ENCODE measurements around the gene USP48.
"Not testable (repeated sequence)": the region's sequence is repeated elsewhere in the genome, so short reads cannot be mapped to it uniquely, and the experiment has no call there.

The USP48 gene

DNA sequence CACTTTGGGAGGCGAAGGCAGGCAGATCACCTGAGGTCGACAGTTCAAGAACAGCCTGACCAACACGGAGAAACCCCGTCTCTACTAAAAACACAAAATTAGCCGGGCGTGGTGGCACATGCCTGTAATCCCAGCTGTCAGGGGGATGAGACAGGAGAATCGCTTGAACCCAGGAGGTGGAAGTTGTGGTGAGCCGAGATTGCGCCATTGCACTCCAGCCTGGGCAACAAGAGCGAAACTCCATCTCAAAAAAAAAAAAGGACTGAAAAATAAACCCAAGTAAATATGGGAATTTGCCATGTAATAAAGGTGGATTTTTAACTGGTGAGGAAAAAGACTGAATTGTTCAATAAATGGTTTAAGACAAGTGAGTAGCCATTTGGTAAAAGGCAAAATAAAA, 11.3 kb downstream of the USP48 start:
- DNase-seq (ENCODE audit: low read depth): not testable (repeated sequence)

DNA sequence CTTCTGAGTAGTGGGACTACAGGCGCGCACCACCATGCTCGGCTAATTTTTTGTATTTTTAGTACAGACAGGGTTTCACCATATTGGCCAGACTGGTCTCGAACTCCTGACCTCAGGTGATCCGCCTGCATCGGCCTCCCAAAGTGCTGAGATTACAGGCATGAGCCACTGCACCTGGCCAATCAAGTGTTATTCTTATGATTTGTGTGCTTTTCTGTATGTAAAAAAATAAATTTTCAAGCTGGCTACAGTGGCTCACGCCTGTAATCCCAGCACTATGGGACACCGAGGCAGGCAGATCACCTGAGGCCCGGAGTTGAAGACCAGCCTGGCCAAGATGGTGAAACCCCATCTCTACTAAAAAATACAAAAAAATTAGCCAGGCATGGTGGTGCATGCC, 12.3 kb downstream of the USP48 start:
- not testable (repeated sequence) for DNase-seq (ENCODE audit: low read depth)

DNA sequence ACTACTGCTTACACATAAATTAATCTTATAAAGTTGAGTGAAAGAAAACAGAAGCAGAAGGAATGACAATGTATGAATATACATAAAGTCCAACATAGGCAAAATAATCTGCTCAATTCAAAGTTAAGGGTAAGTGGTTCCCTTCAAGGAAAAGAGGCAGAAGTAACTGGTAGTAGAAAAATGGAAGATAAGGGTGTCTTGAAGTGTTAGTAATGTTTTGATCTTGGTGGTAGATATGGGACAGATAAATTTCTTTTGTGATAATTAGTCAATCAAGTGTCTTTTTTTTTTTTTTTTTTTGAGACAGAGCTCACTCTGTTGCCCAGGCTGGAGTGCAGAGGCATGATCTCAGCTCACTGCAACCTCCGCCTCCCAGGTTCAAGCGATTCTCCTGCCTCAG, 12.7 kb downstream of the USP48 start:
- no peak for DNase-seq (ENCODE audit: low read depth)

DNA sequence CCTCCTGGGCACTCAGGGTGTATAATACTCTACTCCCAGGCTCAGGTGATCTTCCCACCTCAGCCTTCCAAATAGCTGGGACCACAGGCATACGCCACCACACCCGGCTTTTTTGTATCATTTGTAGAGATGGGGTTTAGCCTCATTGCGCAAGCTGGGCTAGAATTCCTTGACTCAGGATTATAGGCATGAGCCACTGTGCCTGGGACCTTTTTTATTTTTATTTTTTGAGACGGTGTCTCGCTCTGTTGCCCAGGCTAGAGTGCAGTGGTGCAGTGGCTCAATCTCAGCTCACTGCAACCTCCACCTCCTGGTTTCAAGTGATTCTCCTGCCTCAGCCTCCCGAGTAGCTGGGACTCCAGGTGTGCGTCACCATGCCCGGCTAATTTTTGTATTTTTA, 15.8 kb downstream of the USP48 start:
- DNase-seq (ENCODE audit: low read depth): peak; percentile 14

DNA sequence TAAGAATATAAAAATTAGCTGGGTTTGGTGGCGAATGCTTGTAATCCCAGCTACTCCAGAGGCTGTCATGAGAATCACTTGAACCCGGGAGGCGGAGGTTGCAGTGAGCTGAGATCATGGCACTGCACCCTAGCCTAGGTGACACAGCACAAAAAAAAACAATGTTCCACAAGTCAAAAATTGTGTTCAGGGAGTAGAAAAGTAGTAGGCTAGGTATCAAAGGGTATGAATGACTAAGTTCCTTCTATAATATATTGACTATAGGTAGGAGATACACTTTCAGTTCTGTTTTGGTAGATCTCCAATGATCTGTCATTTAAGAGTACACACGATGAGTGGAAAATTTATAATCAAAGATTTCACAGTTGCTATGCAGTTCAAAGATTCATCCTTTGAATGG, 16.7 kb downstream of the USP48 start:
- DNase-seq (ENCODE audit: low read depth): no peak

DNA sequence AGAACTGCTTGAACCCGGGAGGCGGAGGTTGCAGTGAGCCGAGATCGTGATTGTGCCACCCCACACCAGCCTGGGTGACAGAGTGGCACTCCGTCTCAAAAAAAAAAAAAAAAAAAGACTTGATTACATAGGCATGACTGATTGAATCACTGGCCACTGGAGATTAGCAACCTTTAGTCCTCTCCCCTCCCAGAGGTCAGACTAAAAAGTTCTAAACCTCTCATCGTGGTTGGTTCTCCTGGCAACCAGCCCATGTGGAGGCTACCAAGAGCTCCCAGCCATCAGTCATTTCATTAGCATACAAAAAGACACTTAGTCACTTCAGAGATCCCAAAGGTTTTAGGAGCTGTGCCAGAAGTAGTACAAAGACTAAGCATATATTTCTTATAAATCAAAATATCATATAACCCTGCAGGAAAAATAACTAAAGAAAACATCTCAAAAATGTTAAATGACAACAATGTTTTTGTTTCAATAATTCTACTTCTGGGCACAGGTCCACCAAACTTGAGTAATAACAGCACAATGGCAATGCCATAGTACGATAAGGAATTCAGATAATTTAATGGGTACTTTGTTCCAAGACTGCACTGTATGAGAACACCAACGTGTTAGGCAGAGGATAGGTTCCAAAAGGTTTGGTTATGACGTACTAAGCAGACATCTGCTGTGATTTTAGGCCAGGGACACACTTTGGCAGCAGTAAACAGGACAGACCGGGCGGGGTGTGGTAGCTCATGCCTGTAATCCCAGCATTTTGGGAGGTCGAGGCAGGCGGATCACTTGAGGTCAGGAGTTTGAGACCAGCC, 18.1 kb downstream of the USP48 start:
- DNase-seq (ENCODE audit: low read depth): peak; percentile 97

DNA sequence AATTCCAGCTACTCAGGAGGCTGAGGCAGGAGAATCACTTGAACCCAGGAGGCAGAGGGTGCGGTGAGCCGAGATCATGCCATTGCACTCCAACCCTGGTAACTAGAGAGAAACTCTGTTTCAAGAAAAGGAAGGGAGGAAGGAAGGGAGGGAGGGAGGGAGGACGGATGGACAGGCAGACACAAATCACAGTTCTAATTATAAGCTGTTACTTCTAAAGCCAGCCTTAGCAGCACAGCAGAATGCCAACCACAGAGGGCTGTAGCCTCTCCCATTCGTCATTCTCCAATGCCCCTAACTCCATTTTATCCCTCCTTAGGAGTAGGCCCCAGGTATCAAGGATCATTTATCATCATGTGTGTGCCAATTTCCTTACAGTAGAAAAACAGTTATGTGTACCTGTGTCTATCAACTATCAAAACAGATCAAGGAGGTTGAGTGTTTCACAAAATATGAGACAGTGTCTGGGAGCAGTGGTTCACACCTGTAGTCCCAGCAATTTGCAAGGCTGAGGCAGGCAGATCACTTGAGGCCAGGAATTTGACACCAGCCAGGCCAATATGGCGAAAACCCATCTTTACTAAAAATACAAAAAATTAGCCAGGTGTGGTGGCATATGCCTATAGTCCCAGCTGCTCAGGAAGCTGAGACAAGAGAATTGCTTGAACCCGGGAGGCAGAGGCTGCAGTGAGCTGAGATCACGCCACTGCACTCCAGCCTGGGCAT, 19.1 kb downstream of the USP48 start:
- no peak for DNase-seq (ENCODE audit: low read depth)

DNA sequence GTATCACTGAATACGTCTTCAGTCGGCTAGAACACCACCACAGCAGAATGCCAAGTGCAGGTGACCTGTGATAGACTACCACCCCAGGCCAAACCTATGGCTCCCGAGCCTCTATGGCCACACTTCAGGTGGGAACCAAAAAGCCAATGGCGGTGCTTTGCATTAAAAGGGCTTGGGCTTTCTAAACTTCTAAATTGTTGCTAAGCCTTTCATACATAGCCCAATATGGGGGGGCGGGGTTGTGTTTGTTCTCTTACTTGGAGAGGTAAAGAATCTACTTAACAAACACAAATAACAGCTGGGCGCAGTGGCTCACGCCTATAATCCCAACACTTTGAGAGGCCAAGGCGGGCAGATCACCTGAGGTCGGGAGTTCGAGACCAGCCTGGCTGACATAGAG, 19.7 kb downstream of the USP48 start:
- DNase-seq (ENCODE audit: low read depth): no peak

DNA sequence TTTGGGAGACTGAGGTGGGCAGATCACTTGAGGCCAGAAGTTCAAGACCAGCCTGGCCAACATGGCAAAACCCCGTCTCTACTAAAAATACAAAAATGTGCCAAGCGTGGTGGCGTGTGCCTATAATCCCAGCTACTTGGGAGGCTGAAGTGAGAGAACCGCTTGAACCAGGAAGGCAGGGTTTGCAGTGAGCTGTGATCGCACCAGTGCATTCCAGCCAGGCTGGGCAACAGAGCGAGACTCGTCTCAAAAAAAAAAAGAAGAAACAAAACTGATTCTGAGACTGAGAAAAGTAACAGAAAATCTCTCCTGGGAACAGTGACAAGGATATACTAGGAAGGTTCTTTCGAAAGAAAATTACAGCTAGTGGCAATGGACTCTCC, 20.9 kb downstream of the USP48 start:
- DNase-seq (ENCODE audit: low read depth): no peak

DNA sequence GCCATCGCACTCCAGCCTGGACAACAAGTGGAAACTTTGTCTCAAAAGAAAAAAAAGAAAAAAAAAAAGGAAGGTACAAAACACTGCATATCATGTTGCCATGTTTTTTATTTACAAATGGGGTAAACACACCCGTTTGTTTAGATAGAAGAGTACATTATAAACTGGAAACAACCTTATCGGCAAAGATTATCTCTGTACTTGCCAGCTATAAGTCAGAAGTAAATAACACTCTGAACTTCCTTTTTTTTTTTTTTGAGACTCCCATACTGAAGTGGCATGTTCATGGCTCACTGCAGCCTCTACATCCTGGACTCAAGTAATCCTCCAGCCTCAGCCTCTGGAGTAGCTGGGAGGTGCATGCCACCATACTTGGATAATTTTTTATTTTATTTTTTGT, 21.9 kb downstream of the USP48 start:
- DNase-seq (ENCODE audit: low read depth): no peak

DNA sequence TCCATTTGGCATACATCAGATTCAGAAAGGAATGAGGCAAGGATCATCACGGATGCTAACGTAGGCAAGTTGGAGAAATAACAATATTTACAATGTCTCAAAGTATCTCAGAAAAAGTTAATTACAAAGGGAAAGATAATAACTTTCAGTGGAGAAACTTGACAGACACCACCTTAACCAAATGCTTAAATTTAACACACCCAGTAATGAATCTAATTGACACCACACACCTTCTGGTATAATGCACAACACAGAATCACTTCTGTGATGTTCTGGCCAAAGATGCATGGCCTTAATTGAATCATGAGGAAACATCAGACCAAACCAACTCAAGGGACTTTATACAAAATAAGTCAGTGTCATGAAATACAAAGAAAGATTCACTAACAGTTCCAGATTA, 23.1 kb downstream of the USP48 start:
- no peak for DNase-seq (ENCODE audit: low read depth)

DNA sequence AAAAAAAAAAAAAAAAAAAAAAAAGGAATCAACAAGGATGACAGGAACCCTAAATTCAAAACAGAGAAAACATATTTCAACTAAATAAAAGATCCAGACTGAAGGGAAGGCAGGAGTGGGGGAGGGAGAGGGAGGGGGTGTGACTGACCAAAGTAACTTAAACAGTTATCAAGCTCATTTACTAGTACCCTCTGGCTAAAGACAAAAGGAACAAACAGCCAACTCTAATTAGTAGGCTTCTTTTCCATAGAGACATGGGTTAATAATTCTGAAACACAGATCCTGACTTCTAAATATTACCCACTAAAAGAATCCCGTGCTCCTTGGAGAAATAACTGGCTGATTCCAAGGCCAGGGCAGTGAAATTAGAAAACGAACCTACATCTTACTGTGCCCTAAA, 23.8 kb downstream of the USP48 start:
- DNase-seq (ENCODE audit: low read depth): no peak

DNA sequence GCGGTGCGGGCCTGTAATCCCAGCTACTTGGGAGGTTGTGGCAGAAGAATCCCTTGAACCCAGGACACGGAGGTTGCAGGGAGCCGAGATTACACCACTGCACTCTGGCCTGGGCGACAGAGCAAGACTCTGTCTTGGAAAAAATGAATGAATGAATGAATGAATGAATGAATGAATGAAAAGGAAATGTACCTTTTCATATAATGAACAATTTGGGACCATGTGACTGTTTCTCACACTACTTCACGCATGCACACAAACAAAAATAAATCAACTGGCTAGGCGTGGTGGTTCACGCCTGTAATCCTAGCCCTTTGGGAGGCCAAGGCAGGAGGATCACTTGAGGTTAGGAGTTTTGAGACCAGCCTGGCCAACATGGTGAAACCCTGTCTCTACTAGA, 24.3 kb downstream of the USP48 start:
- DNase-seq (ENCODE audit: low read depth): no peak

DNA sequence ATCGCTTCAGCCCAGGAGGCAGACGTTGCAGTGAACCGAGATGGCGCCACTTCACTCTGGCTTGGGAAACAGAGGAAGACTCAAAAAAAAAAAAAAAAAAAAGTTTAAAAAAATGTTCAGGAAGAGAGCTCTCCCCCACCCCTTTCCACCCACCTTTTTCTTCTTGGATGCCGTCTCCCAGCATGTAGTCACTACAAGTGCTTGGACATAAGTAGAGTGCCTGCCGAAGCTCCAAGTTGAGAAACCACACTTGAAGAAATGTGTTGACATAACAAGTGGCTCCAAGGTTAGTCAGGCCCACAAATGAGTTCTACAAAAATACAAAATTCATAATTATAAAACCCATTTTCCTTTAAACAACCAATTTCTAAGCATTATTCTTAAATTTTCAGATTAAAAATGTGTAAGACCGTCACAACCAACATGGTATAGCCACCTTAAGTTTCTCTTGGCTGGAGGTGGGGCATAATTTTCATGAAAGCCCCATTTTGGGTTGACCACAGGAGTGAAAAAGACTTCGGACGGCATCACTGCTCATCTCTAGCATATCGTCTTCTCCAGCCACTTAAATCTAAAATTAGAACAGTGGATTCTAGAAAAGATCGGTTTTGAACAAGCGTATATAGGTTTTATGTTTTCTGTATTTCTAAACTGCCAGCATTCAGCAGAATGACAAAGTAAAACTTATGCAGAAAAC, 26.4 kb downstream of the USP48 start:
- no peak for DNase-seq (ENCODE audit: low read depth)

DNA sequence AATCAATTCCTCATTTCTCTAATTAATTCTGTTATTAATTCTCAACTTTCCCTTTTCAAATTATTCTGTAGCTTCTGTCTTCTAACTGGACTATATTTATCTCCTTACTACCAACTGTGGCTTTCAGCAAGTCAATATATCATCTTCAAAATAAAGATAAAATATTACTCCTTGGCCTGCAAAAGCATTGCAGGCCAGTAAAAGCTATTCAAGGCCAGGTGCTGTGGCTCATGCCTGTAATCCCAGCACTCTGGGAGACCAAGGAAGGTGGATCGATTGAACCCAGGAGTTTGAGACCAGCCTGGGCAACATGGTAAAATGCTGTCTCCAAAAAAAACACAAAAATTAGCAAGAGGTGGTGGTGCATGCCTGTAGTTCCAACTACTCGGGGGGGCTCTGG, 27.9 kb downstream of the USP48 start:
- DNase-seq (ENCODE audit: low read depth): no peak

DNA sequence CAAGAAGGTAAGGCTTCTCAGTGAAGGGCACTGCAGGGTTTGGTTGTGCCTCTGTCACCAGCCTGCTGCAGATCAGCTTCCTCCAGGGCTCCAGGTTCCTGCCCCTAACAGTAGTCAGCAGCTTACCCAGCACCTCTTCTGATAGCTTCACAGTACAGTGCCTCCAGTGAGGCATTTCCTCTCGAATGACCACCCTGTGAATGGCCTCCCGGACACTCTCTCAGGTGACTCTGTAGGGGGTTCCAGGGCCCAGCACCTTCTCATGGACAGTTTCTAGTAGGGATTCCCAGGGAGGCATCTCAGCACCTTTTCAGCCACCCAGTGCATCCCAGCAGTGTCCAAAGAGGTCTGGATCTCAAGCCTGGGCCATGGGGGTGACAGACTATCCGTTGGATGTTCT, 28.4 kb downstream of the USP48 start:
- DNase-seq (ENCODE audit: low read depth): no peak

DNA sequence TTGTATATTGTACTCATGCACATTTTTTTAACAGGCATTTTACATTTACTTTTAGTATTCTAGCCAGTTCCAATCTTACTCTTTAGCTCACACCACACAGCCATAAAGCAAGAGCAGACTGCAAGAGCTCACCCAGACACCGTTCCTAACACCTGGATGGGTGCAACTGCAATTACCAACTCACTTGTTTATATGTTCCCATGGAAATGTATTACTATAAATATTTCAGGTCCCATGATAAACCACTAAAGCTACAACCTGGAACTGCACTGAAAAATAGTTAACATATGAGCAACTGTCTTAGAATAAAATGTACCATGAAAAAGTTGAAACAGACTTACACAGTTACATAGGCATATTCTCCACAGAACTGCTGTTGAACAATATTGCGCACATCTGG, 30.8 kb downstream of the USP48 start:
- DNase-seq (ENCODE audit: low read depth): no peak

DNA sequence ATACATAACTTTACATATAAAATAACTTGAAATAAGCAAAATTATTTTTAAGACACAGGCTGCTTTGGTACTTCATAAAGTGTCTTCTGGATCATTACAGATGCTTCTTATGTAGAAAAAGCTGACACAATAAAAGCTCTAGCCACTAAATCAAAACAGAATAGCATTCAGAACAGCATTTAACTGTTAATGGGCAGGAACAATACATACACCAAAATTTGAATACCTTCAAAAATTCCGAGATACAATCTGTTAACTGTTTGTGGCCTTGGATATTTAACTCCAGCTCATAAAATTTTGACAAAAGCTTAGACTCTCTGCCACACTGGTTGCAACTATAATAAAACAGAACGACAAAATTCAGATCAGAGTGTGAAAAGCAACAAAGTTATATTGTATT, 31.7 kb downstream of the USP48 start:
- DNase-seq (ENCODE audit: low read depth): no peak

DNA sequence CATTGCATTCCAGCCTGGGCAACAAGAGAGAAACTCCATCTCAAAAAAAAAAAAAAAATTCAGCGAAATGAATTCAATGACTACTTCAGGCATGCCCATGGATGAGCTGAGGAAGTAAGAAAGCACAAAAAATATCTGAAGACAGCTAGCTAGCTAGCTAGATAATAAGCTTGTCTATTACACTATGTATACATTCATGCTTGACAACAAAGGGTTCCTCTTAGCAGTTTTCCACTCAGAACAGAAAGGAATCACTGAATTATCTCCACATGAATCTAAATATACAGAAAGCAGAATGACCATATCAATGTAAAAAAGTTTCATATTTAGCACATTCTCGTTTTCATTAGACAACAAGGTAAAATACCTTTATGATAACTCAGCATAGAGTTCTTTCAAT, 32.1 kb downstream of the USP48 start:
- DNase-seq (ENCODE audit: low read depth): no peak

DNA sequence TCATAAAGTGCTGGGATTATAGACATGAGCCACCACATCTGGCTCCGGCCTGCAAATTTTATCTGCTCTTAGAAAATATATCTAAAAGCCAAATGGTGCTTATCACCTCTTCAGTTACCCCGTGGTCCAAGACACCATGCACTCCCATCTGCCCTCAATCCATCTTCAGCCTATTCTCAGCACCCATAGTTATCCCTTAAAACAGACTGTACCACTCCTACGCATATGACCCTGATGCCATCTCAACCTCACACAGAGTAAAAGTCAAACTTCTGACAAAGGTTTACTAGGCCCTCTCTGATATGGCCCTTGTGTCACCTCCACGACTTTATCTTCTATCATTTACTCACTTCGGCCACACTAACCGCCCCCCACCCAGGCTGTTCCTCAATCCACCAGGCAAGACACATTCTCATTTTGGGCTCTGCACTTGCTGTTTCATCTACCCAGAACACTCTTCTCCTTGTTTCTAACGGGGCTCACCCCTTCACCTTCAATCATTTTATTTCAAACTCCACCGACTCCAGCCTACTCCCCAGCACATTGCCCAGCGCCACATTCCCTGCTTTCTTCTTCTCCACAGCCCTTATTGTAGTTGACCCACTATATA, 33.0 kb downstream of the USP48 start:
- DNase-seq (ENCODE audit: low read depth): no peak

DNA sequence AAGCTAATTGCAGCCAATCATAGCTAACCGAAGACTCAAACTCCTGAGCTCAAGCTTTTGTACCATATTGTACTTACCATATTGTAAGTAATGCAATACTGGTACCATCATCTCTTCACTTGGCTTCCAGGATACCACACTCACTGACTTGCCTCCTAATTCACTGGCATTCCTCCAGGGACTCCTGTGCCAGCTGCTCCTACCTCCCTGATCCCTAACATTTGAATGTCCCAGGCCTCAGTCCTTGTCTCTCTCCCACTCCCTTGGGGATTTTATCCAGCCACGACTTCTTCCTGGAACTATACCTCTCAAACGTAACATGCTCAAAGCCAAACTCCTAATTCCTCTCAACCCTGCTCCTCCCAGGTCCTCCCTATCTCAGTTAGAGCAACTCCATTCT, 33.8 kb downstream of the USP48 start:
- no peak for DNase-seq (ENCODE audit: low read depth)

DNA sequence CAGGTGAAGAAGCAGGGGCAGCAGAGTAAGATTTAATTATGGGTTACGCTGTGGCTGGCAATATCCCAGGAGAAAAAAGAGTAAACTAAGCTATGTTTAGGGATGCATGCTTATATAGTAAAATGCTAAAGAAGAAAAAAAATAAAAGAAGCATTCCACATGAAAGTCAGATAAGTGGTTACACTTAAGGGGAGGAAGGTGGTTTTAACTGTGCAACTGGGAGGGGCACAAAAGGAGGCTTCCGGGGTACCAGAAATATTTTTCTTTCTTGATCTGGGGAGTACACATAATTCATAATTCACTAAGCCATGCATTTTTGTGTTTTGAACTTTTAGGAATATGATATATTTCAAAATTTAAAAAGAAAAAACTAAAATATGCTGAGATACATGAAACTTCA, 39.5 kb downstream of the USP48 start:
- DNase-seq (ENCODE audit: low read depth): no peak

DNA sequence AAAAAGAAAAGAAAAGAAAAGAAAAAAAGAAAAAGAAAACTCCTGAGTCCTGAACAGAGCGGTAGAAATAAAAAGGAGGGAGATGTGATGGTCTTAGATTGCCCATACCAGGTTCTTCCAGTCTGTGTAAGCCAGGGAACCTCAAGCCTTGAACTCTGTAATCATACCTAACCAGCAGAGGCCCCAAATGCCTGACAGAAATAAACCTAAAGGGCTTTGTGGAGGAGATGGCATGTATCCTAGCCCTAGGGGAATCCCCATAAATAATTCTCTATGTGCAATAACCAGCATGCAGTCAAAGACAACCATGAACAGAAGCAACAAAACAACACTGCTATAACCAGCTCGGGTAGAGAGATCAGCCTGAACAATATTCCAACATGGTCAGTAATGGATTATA, 40.4 kb downstream of the USP48 start:
- DNase-seq (ENCODE audit: low read depth): peak; percentile 18
